H9 (cell line): Measurements from ENCODE around the gene MRPL1. TPM values are rescaled to one million over a fixed set of nuclear protein-coding genes. Genes with fewer than 3 reads are reported as not detected.

Experiments
- DNase-seq: peaks from one replicate; pipeline ENCODE4 v3.0.0-alpha.2; 2017
- H2AFZ ChIP-seq: one replicate; pipeline ENCODE4 v1.6.1; 2013; ENCODE audit warnings: mild to moderate bottlenecking, low read length, control low read depth, moderate library complexity
- H2AK5ac ChIP-seq: 2 replicates; pipeline ENCODE4 v1.6.1; 2013; ENCODE audit warnings: low read length, control low read depth, mixed read lengths; ENCODE audit not compliant: insufficient read length
- H2BK120ac ChIP-seq: one replicate; pipeline ENCODE4 v1.6.1; 2013; ENCODE audit warnings: low read depth, mild to moderate bottlenecking, low read length, control low read depth, inconsistent platforms; ENCODE audit not compliant: poor library complexity, severe bottlenecking
- H2BK12ac ChIP-seq: 2 replicates; pipeline ENCODE4 v1.6.1; 2013; ENCODE audit warnings: low read length, control low read depth, mixed read lengths, low read depth; ENCODE audit not compliant: insufficient read length
- H2BK15ac ChIP-seq: 2 replicates; pipeline ENCODE4 v1.6.1; 2013; ENCODE audit warnings: low read depth, low read length, control low read depth
- H2BK20ac ChIP-seq: one replicate; pipeline ENCODE4 v1.6.1; 2013; ENCODE audit warnings: low read depth, mild to moderate bottlenecking, low read length, control low read depth, inconsistent platforms; ENCODE audit not compliant: poor library complexity, severe bottlenecking
- H2BK5ac ChIP-seq: 2 replicates; pipeline ENCODE4 v1.6.1; 2013; ENCODE audit warnings: low read length, control low read depth, mixed read lengths; ENCODE audit not compliant: insufficient read length
- H3K14ac ChIP-seq: 2 replicates; pipeline ENCODE4 v1.6.1; 2013; ENCODE audit warnings: low read length, control low read depth; ENCODE audit not compliant: insufficient read depth
- H3K18ac ChIP-seq: 2 replicates; pipeline ENCODE4 v1.6.1; 2013; ENCODE audit warnings: low read depth, mild to moderate bottlenecking, mixed read lengths, low read length, control low read depth; ENCODE audit not compliant: insufficient read length
- H3K23ac ChIP-seq: 2 replicates; pipeline ENCODE4 v1.6.1; 2013; ENCODE audit warnings: low read length, control low read depth, mixed read lengths, low read depth; ENCODE audit not compliant: insufficient read length
- H3K23me2 ChIP-seq: 2 replicates; pipeline ENCODE4 v1.6.1; 2013; ENCODE audit warnings: low read depth, mild to moderate bottlenecking, mixed read lengths, low read length, control low read depth; ENCODE audit not compliant: insufficient read length, poor library complexity, severe bottlenecking
- H3K27ac ChIP-seq: 2 replicates; pipeline ENCODE4 v1.5.1; 2013; ENCODE audit warnings: low read length, control low read depth, mixed read lengths, low read depth; ENCODE audit not compliant: insufficient read length
- H3K27me3 ChIP-seq: 2 replicates; pipeline ENCODE4 v1.6.1; 2013; ENCODE audit warnings: low read length, control low read depth, inconsistent platforms; ENCODE audit not compliant: insufficient read depth
- H3K4ac ChIP-seq: 2 replicates; pipeline ENCODE4 v1.6.1; 2013; ENCODE audit warnings: low read depth, mild to moderate bottlenecking, control low read depth, inconsistent platforms, low read length, moderate library complexity
- H3K4me1 ChIP-seq: 2 replicates; pipeline ENCODE4 v1.6.1; 2013; ENCODE audit warnings: low read length, control low read depth, inconsistent platforms; ENCODE audit not compliant: insufficient read depth
- H3K4me2 ChIP-seq: 2 replicates; pipeline ENCODE4 v1.6.1; 2013; ENCODE audit warnings: low read length, control low read depth, mixed read lengths; ENCODE audit not compliant: insufficient read length, insufficient read depth
- H3K56ac ChIP-seq: 2 replicates; pipeline ENCODE4 v1.6.1; 2013; ENCODE audit warnings: low read depth, mild to moderate bottlenecking, mixed read lengths, low read length, control low read depth; ENCODE audit not compliant: insufficient read length
- H3K79me1 ChIP-seq: 2 replicates; pipeline ENCODE4 v1.6.1; 2013; ENCODE audit warnings: low read depth, mild to moderate bottlenecking, moderate library complexity, low read length, control low read depth, inconsistent platforms; ENCODE audit not compliant: insufficient read depth, poor library complexity, severe bottlenecking
- H3K79me2 ChIP-seq: 2 replicates; pipeline ENCODE4 v1.6.1; 2013; ENCODE audit warnings: low read length, control low read depth, inconsistent platforms; ENCODE audit not compliant: insufficient read depth
- H3K9ac ChIP-seq: 2 replicates; pipeline ENCODE4 v1.6.1; 2013; ENCODE audit warnings: low read length, control low read depth, mixed read lengths; ENCODE audit not compliant: insufficient read length; ENCODE audit errors: extremely low read depth
- H3K9me3 ChIP-seq: one replicate; pipeline ENCODE4 v1.6.1; 2013; ENCODE audit warnings: low read depth, low read length, inconsistent platforms; ENCODE audit not compliant: control insufficient read depth
- H3T11ph ChIP-seq: one replicate; pipeline ENCODE4 v1.6.1; 2013; ENCODE audit warnings: mild to moderate bottlenecking, low read length, control low read depth, inconsistent platforms
- H4K20me1 ChIP-seq: one replicate; pipeline ENCODE4 v1.6.1; 2013; ENCODE audit not compliant: control insufficient read depth, insufficient read length, insufficient read depth
- H4K5ac ChIP-seq: 2 replicates; pipeline ENCODE4 v1.6.1; 2013; ENCODE audit warnings: low read depth, mild to moderate bottlenecking, mixed read lengths, low read length, control low read depth; ENCODE audit not compliant: insufficient read length
- H4K8ac ChIP-seq: replicated peaks from 2 replicates; pipeline ENCODE4 v1.6.1; 2013; ENCODE audit warnings: low read length, control low read depth, mixed read lengths, low read depth; ENCODE audit not compliant: insufficient read length
- H4K91ac ChIP-seq: 2 replicates; pipeline ENCODE4 v1.6.1; 2013; ENCODE audit warnings: low read depth, mild to moderate bottlenecking, moderate library complexity, mixed read lengths, low read length, control low read depth; ENCODE audit not compliant: insufficient read length
- H3K27ac Mint-ChIP-seq, 3 experiments: 2 replicates in 2 of 3; 3 replicates in 1 of 3; pipeline ENCODE4 v1.8.0; 2020 to 2021; ENCODE audit warnings: mixed read lengths in 3 of 3, mild to moderate bottlenecking in 1 of 3, moderate library complexity in 1 of 3
- H3K27me3 Mint-ChIP-seq: 2 replicates; pipeline ENCODE4 v1.8.0; 2021; ENCODE audit warnings: low read depth, mild to moderate bottlenecking, moderate library complexity, mixed read lengths
- H3K36me3 Mint-ChIP-seq, 3 experiments: 2 replicates in 2 of 3; 3 replicates in 1 of 3; pipeline ENCODE4 v1.8.0; 2020 to 2021; ENCODE audit warnings: low read depth in 3 of 3, mixed read lengths in 3 of 3; ENCODE audit not compliant: insufficient read depth in 1 of 3
- H3K4me1 Mint-ChIP-seq, 2 experiments: 2 replicates each; pipeline ENCODE4 v1.8.0; 2020; ENCODE audit warnings: mixed read lengths in 2 of 2
- H3K4me3 Mint-ChIP-seq, 2 experiments: 2 replicates in 1 of 2; 3 replicates in 1 of 2; pipeline ENCODE4 v1.8.0; 2020 to 2021; ENCODE audit warnings: mild to moderate bottlenecking in 2 of 2, mixed read lengths in 2 of 2, moderate library complexity in 1 of 2
- H3K9me3 Mint-ChIP-seq, 2 experiments: 2 replicates in 1 of 2; 3 replicates in 1 of 2; pipeline ENCODE4 v1.8.0; 2020; ENCODE audit warnings: mild to moderate bottlenecking in 2 of 2, mixed read lengths in 2 of 2, moderate library complexity in 1 of 2
- CTCF ChIP-seq: fragments of 200-600 bp; sonication (generic); conservative IDR thresholded peaks from 3 replicates; pipeline ENCODE4 v1.8.0; 2021; ENCODE audit warnings: antibody characterized with exemption, mild to moderate bottlenecking
- WGBS: extraction: QIAGEN DNeasy Blood & Tissue Kit; methylation state at CpG from one replicate; pipeline ENCODE4 v1.1.7; 2013; ENCODE audit warnings: missing lambda C conversion rate, low lambda C conversion rate, mixed read lengths; ENCODE audit not compliant: insufficient read length; ENCODE audit errors: extremely low coverage; 5-methylcytosine and 5-hydroxymethylcytosine counted together
- total RNA-seq: library from RNA; stranded (reverse); gene quantifications from 2 replicates; pipeline ENCODE4 v1.2.1, GENCODE V29; 2021

MRPL1 gene
- total RNA-seq, 1 experiment from 2014 or later, result 39.0 TPM

GRCh38 chr4:77817304-77818072, 45.1 kb upstream of the MRPL1 start:
- H3K9me3 ChIP-seq, result no peaks in the 10 kb centered on the region
- no peaks in the 10 kb centered on the region for H3K79me1 ChIP-seq
- no peak overlapping the region for H3K56ac ChIP-seq
- DNase-seq, result no peak
- H2BK15ac ChIP-seq, result no peak overlapping the region
- H3K4ac ChIP-seq, result no peak overlapping the region
- no peaks in the 10 kb centered on the region; the same call in 1 of the 2 replicates for H3K79me2 ChIP-seq
- WGBS, result no CpG with 5 or more reads among the region's 8 CpGs
- no peak overlapping the region for H2BK12ac ChIP-seq
- H3K23me2 ChIP-seq, result peaks cover 8% of the 10 kb centered on the region
- TF ChIP-seq CTCF, result no peak
- H3K18ac ChIP-seq, result no peak overlapping the region
- no peak overlapping the region for H2BK5ac ChIP-seq
- H3K14ac ChIP-seq, result no peak overlapping the region
- no peaks in the 10 kb centered on the region; the same call in 1 of the 2 replicates for H3K4me1 ChIP-seq
- H3K4me2 ChIP-seq, result peak overlapping the region; percentile 57
- no peak overlapping the region for H3K27ac ChIP-seq
- H3K4me1 Mint-ChIP-seq, result peaks cover 14 to 17% of the 10 kb centered on the region in 2 experiments
- no peak overlapping the region for H4K5ac ChIP-seq
- no peak overlapping the region for H4K8ac ChIP-seq
- peak overlapping the region; percentile 71 to 86 for H3K4me3 Mint-ChIP-seq
- H3K23ac ChIP-seq, result no peak overlapping the region
- no peak overlapping the region for H2AK5ac ChIP-seq
- H3K27me3 Mint-ChIP-seq, result peaks cover 6% of the 10 kb centered on the region; the same call in 1 of the 2 replicates
- no peaks in the 10 kb centered on the region for H3K27me3 ChIP-seq
- H2BK120ac ChIP-seq, result no peak overlapping the region
- H3K36me3 Mint-ChIP-seq, result no peaks in the 10 kb centered on the region; a peak in 1 of 7 replicates
- peaks cover 0 to 3% of the 10 kb centered on the region in 2 experiments; a peak in 3 of 5 replicates for H3K9me3 Mint-ChIP-seq
- no peak overlapping the region for H3K27ac Mint-ChIP-seq
- no peak overlapping the region for H3T11ph ChIP-seq
- H4K91ac ChIP-seq, result no peak overlapping the region
- no peaks in the 10 kb centered on the region for H4K20me1 ChIP-seq
- H3K9ac ChIP-seq, result no peak overlapping the region
- H2BK20ac ChIP-seq, result no peak overlapping the region
- H2AFZ ChIP-seq, result no peak overlapping the region
